Measurements from ENCODE around the gene CD27. TPM values are rescaled to one million over a fixed set of nuclear protein-coding genes. Genes with fewer than 3 reads are reported as not detected.

CD27 gene
- total and polyA plus RNA-seq, 2 experiments from 2014 or later = 0.53 TPM; not detected in 1

- Histone ChIP-seq H2AFZ (no peak overlapping the region), H3K27me3 (ENCODE audit: insufficient read depth) (no peaks in the 10 kb centered on the region), H4K20me1 (replicated peaks; ENCODE audit: insufficient read depth) (peaks cover 19% of the 10 kb centered on the region), H3K4me1 (ENCODE audit: insufficient read depth) (peaks cover 6% of the 10 kb centered on the region), H3K4me3 (no peak overlapping the region), H3K36me3 (ENCODE audit: insufficient read depth) (peaks cover 34% of the 10 kb centered on the region), H3K27ac (ENCODE audit: low read depth) (no peak overlapping the region), H3K79me2 (replicated peaks; ENCODE audit: insufficient read depth) (peaks cover 85% of the 10 kb centered on the region), H3K4me2 (no peak overlapping the region), H3F3A (replicated peaks; ENCODE audit: low read depth) (no peaks in the 10 kb centered on the region), H3K9me2 (ENCODE audit: insufficient read depth) (no peaks in the 10 kb centered on the region)
- Mint-ChIP-seq H3K36me3 (ENCODE audit: low read depth) (peaks cover 45% of the 10 kb centered on the region), H3K27ac (no peak overlapping the region), H3K9me3 (no peaks in the 10 kb centered on the region), H3K27me3 (ENCODE audit: insufficient read depth, low read depth, poor library complexity) (no peaks in the 10 kb centered on the region), H3K4me1 (peaks cover 3% of the 10 kb centered on the region; the same call in 2 of the 3 replicates), H3K4me3 (no peak overlapping the region)
- DNase-seq (ENCODE audit: low spot score) (no peak), ATAC-seq (no peak)
- no peak for TF ChIP-seq CTCF (conservative IDR thresholded peaks at IDR 0.05; ENCODE audit: low read depth in 2 of 2)
- no peak for TF ChIP-seq STAT1 (IDR thresholded peaks at IDR 0.05; ENCODE audit: unreplicated experiment)
- TF ChIP-seq EZH2 (IDR thresholded peaks at IDR 0.05; ENCODE audit: low read depth, unreplicated experiment) = no peak
- TF ChIP-seq ZNF114 (CRISPR knock-in tag; IDR thresholded peaks at IDR 0.05) = no peak
- no peak for TF ChIP-seq NANOG (IDR thresholded peaks at IDR 0.05; ENCODE audit: borderline replicate concordance)
- no peak for TF ChIP-seq EZH2phosphoT487 (IDR thresholded peaks at IDR 0.05; ENCODE audit: unreplicated experiment)
- TF ChIP-seq ZNF462 (CRISPR knock-in tag; IDR thresholded peaks at IDR 0.05) = no peak
- no peak for TF ChIP-seq ETS1 (IDR thresholded peaks at IDR 0.05)
- no peak for TF ChIP-seq POLR2AphosphoS5 (IDR thresholded peaks at IDR 0.05; ENCODE audit: low read depth)
- TF ChIP-seq ZNF331 (CRISPR knock-in tag; IDR thresholded peaks at IDR 0.05; ENCODE audit: low read depth) = no peak
- no peak for TF ChIP-seq JUNB (IDR thresholded peaks at IDR 0.05; ENCODE audit: unreplicated experiment)
- TF ChIP-seq REST (IDR thresholded peaks at IDR 0.05; ENCODE audit: unreplicated experiment) = no peak
- no peak for TF ChIP-seq CREB1 (CRISPR knock-in tag; IDR thresholded peaks at IDR 0.05; ENCODE audit: low read depth)
Observed at GRCh38 chr12:6500466-6500865, 55.7 kb downstream of the CD27 start.
